SU-DHL-6 (cell line): ENCODE measurements around the gene WDR38.

Source experiments
- EZH2phosphoT487 ChIP-seq: fragments of 200-600 bp; sonication (generic), shearing (Covaris generic); conservative IDR thresholded peaks from 2 replicates; pipeline ENCODE4 v1.6.1; 2018; ENCODE audit warnings: mild to moderate bottlenecking, antibody characterized with exemption, low read length, moderate library complexity, mixed read lengths
- TF ChIP-seq, protein P1 (sequence below): fragments of 200-600 bp; sonication (generic); IDR thresholded peaks from one replicate; pipeline ENCODE4 v1.5.1; 2017; ENCODE audit warnings: antibody characterized with exemption, mild to moderate bottlenecking, low read length, moderate library complexity; ENCODE audit not compliant: insufficient read depth, poor library complexity, severe bottlenecking

DNA sequence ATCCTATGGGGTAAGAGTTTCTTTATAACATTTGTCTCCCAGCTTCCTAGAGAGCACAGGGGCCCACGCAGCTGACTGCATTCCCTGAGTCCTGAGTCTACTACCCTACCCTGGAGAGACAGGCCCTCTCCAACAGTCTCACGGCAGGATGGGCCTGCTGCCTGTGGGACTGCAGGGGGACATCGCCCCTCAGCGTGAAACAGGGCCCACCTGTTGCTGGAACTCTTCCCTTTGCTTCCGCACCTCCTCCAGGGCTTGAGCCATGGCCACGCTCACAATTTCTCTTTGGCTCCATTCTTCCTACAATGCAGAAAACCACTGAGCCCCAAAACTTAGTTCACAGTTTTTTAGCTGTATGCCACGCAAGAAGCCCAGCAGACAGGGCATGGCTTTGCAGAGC, 36.9 kb downstream of the WDR38 start:
- TF ChIP-seq, protein P1, sequence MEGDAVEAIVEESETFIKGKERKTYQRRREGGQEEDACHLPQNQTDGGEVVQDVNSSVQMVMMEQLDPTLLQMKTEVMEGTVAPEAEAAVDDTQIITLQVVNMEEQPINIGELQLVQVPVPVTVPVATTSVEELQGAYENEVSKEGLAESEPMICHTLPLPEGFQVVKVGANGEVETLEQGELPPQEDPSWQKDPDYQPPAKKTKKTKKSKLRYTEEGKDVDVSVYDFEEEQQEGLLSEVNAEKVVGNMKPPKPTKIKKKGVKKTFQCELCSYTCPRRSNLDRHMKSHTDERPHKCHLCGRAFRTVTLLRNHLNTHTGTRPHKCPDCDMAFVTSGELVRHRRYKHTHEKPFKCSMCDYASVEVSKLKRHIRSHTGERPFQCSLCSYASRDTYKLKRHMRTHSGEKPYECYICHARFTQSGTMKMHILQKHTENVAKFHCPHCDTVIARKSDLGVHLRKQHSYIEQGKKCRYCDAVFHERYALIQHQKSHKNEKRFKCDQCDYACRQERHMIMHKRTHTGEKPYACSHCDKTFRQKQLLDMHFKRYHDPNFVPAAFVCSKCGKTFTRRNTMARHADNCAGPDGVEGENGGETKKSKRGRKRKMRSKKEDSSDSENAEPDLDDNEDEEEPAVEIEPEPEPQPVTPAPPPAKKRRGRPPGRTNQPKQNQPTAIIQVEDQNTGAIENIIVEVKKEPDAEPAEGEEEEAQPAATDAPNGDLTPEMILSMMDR, result no peak
- no peak for TF ChIP-seq EZH2phosphoT487
